ENCODE measurements around the gene FLCN.

The FLCN gene

GRCh38 chr17:17182598-17183136 is 54.3 kb downstream of the FLCN start:
- no peak for DNase-seq

- peak; percentile 39 for DNase-seq
These were observed 55.0 kb downstream of the FLCN start for GRCh38 chr17:17181666-17182597.

GRCh38 chr17:17180741-17181525 is 56.0 kb downstream of the FLCN start:
- no peak for DNase-seq

- peak; percentile 21 for DNase-seq
These were observed 56.8 kb downstream of the FLCN start for GRCh38 chr17:17180141-17180603.

- no peak for DNase-seq
These were observed 57.6 kb downstream of the FLCN start for GRCh38 chr17:17179371-17179827.

- DNase-seq: no peak
These were observed 59.8 kb downstream of the FLCN start for GRCh38 chr17:17177176-17177575.

GRCh38 chr17:17176341-17176740 is 60.6 kb downstream of the FLCN start:
- peak; percentile 49 for DNase-seq

GRCh38 chr17:17175917-17176316 is 61.1 kb downstream of the FLCN start:
- no peak for DNase-seq

GRCh38 chr17:17175340-17175739 is 61.6 kb downstream of the FLCN start:
- no peak for DNase-seq

- DNase-seq: no peak
These were observed 63.0 kb downstream of the FLCN start for GRCh38 chr17:17173921-17174320.

- no peak for DNase-seq
These were observed 64.0 kb downstream of the FLCN start for GRCh38 chr17:17172990-17173389.

GRCh38 chr17:17172001-17172939 is 64.7 kb downstream of the FLCN start:
- no peak for DNase-seq

- no peak for DNase-seq
These were observed 65.8 kb downstream of the FLCN start for GRCh38 chr17:17171186-17171585.

- DNase-seq: no peak
These were observed 66.5 kb downstream of the FLCN start for GRCh38 chr17:17170346-17170985.

- no peak for DNase-seq
These were observed 67.6 kb downstream of the FLCN start for GRCh38 chr17:17169396-17169795.

- no peak for DNase-seq
These were observed 68.6 kb downstream of the FLCN start for GRCh38 chr17:17168401-17168800.

GRCh38 chr17:17167986-17168385 is 69.0 kb downstream of the FLCN start:
- DNase-seq: no peak

- no peak for DNase-seq
These were observed 69.6 kb downstream of the FLCN start for GRCh38 chr17:17167356-17167755.

GRCh38 chr17:17166446-17166845 is 70.5 kb downstream of the FLCN start:
- DNase-seq: no peak

GRCh38 chr17:17165666-17166308 is 71.2 kb downstream of the FLCN start:
- DNase-seq: no peak

- DNase-seq: no peak
These were observed 72.3 kb downstream of the FLCN start for GRCh38 chr17:17164676-17165075.

Measured in activated naive CD4-positive, alpha-beta T cell treated with anti-CD3 and anti-CD28 coated beads, Interleukin-2, amount 50 U/mL, for 16 hours (primary cell).